Esophagus muscularis mucosa (tissue), 4 donors: ENCODE measurements around the gene ZNF197.

Experiments used
- EP300 ChIP-seq: sonication (generic); formaldehyde crosslinking; IDR thresholded peaks from one replicate; pipeline ENCODE4 v1.6.1; 2017; ENCODE audit warnings: antibody characterized with exemption
- POLR2A ChIP-seq: fragments of 450-650 bp; IDR thresholded peaks from one replicate; pipeline ENCODE4 v1.6.1; 2017; ENCODE audit warnings: antibody characterized with exemption, moderate library complexity, mild to moderate bottlenecking, low read depth
- POLR2AphosphoS5 ChIP-seq, 2 donors: sonication (generic); formaldehyde crosslinking; IDR thresholded peaks; one replicate each; pipeline ENCODE4 v1.6.1; 2017; ENCODE audit warnings: antibody characterized with exemption in 2 of 2
- TF ChIP-seq, protein P1 (sequence below), 3 experiments: fragments of 200-600 bp in 2 of 3; fragments of 450-650 bp in 1 of 3; sonication (generic) in 2 of 3; IDR thresholded peaks; one replicate each; pipeline ENCODE4 v1.5.1; 2017 to 2019; ENCODE audit warnings: antibody characterized with exemption in 3 of 3, mild to moderate bottlenecking in 2 of 3, moderate library complexity in 1 of 3

DNA sequence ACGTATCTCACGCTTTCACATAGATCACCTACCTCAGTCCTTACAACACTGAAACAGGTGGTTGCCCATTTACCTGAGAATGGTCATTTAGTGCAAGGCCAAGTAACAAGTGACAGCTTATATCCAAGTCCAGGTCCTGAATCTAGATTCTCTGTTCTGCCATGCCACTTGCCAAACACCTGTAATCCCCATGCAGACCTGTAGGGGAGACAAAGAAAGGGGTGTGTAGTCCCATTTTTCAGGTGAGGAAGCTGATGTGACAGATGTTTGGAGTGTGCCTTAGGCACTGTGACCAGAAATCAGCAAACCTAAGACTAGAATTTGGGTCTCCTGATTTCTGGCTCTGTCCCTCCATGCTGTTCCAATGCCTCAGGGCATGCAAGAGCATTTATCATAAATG lies 36.4 kb downstream of the ZNF197 start:
- TF ChIP-seq, protein P1, sequence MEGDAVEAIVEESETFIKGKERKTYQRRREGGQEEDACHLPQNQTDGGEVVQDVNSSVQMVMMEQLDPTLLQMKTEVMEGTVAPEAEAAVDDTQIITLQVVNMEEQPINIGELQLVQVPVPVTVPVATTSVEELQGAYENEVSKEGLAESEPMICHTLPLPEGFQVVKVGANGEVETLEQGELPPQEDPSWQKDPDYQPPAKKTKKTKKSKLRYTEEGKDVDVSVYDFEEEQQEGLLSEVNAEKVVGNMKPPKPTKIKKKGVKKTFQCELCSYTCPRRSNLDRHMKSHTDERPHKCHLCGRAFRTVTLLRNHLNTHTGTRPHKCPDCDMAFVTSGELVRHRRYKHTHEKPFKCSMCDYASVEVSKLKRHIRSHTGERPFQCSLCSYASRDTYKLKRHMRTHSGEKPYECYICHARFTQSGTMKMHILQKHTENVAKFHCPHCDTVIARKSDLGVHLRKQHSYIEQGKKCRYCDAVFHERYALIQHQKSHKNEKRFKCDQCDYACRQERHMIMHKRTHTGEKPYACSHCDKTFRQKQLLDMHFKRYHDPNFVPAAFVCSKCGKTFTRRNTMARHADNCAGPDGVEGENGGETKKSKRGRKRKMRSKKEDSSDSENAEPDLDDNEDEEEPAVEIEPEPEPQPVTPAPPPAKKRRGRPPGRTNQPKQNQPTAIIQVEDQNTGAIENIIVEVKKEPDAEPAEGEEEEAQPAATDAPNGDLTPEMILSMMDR (IDR thresholded peaks at IDR 0.05): no peak
- TF ChIP-seq EP300 (no peak), POLR2A (no peak), POLR2AphosphoS5 (IDR thresholded peaks at IDR 0.05) (no peak)
